Measurements from ENCODE around the gene ESAM. TPM values are rescaled to one million over a fixed set of nuclear protein-coding genes. Genes with fewer than 3 reads are reported as not detected.

The ESAM gene
- polyA plus RNA-seq, 1 of the 3 experiments (the other 2 are of a cell fraction) = 1.3 TPM

GRCh38 chr11:124727474-124727873, 34.6 kb downstream of the ESAM start:
- H3K4me1 ChIP-seq (ENCODE audit: control insufficient read depth in 1 of 2, insufficient read depth in 2 of 2, low read depth in 1 of 2, low read length in 1 of 2) = peaks cover 5 to 22% of the 10 kb centered on the region in 2 experiments; a peak in 2 of 4 replicates
- CTCF ChIA-PET = no interaction called here

More at GRCh38 chr11:124727474-124727873, 34.6 kb downstream of the ESAM start:
- Histone ChIP-seq H3K27ac (ENCODE audit: low read depth in 2 of 2, low read length in 1 of 2) (no peak overlapping the region), H3K9me2 (no peaks in the 10 kb centered on the region), H3K79me2 (ENCODE audit: insufficient read depth) (no peaks in the 10 kb centered on the region), H4K20me1 (ENCODE audit: insufficient read depth) (no peaks in the 10 kb centered on the region), H3F3A (replicated peaks; ENCODE audit: insufficient read depth) (peaks cover 11% of the 10 kb centered on the region), H2AFZ (ENCODE audit: low read depth) (no peak overlapping the region), H3K9ac (no peak overlapping the region), H3K4me2 (no peak overlapping the region), H3K9me3 (no peaks in the 10 kb centered on the region), H3K4me3 (ENCODE audit: low read depth in 2 of 2, low read length in 1 of 2) (no peak overlapping the region), H3K27me3 (ENCODE audit: insufficient read depth) (no peaks in the 10 kb centered on the region), H3K36me3 (replicated peaks in 1 of 2; ENCODE audit: control insufficient read depth in 1 of 2, insufficient read depth in 2 of 2, low read length in 1 of 2) (no peaks in the 10 kb centered on the region)
- POLR2A ChIA-PET = no interaction called here
- TF ChIP-seq SMC3 (IDR thresholded peaks at IDR 0.05; ENCODE audit: low read depth, low read length) = no peak
- no peak for TF ChIP-seq ZBTB33 (IDR thresholded peaks at IDR 0.05; ENCODE audit: borderline replicate concordance, low read depth)
- TF ChIP-seq RXRA (IDR thresholded peaks at IDR 0.05; ENCODE audit: borderline replicate concordance, low read depth) = no peak
- TF ChIP-seq RAD21 (IDR thresholded peaks at IDR 0.05; ENCODE audit: low read length) = no peak
- TF ChIP-seq REST (IDR thresholded peaks at IDR 0.05; ENCODE audit: low read depth, low read length) = no peak
- WGBS (ENCODE audit: low lambda C conversion rate) = 83% methylated on average over 4 of the region's 4 CpGs
- DNase-seq = no peak
